ENCODE results near the gene TPST2. TPM values are rescaled to one million over a fixed set of nuclear protein-coding genes. Genes with fewer than 3 reads are reported as not detected.

The TPST2 gene
- total and polyA plus RNA-seq, 2 experiments from 2014 or later, result 35.1 to 58.3 TPM

DNA sequence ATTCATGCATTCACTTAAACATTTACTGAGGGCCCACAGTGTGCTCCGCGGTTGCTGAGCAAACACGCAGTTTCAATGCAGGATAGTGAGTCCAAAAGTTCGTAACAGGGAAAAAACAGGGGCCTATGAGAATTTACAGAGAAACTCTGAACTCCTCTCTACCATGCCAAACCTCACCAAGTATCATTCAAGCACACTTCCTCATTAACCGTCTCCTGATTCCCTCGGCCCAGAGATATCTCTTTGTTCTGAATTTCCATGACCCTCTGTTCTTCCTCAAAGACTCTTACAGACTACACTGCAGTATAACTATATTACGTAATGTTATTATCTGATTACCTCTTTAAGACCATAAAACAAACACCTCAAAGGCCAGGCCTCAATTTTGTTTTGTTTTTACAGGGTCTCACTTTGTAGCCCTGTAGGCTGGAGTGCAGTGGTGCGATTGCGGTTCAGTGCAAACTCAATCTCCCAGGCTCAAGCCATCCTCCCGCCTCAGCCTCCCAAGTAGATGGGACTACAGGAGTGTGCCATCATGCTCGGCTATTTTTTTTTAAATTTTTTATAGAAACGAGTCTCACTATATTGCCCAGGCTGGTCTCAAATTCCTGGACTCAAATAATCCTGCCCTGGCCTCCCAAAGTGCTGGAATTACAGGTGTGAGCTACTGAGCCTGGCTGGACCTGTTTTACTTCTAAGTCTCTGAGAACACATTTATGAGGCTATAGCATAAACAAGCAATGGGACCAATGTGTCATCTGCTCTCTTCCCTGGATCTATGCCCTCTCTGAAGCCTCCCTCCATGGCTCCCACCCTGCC lies 109.9 kb downstream of the TPST2 start:
- no peak overlapping the region for H2AFZ ChIP-seq
- H3K9me2 ChIP-seq (ENCODE audit: insufficient read depth), result no peaks in the 10 kb centered on the region
- no peaks in the 10 kb centered on the region for H3K27me3 ChIP-seq (replicated peaks; ENCODE audit: insufficient read depth)
- 88 to 90% methylated on average over 12 of the region's 12 CpGs for WGBS, 2 experiments (ENCODE audit: low coverage in 1 of 2, low lambda C conversion rate in 2 of 2, missing lambda C conversion rate in 2 of 2)
- H3K4me2 ChIP-seq (ENCODE audit: unreplicated experiment), result no peak overlapping the region
- DNase-seq, result no peak
- no peak overlapping the region for H3K9ac ChIP-seq
- no peak for TF ChIP-seq EZH2 (IDR thresholded peaks at IDR 0.05; ENCODE audit: insufficient read depth, poor library complexity, severe bottlenecking)
- TF ChIP-seq EZH2phosphoT487 (IDR thresholded peaks at IDR 0.05; ENCODE audit: insufficient read depth, low read depth), result no peak
- no peak overlapping the region for H3K27ac ChIP-seq
- H3F3A ChIP-seq (ENCODE audit: insufficient read depth), result no peaks in the 10 kb centered on the region; the same call in 1 of the 2 replicates
- H3K4me3 ChIP-seq, result no peak overlapping the region
- no peaks in the 10 kb centered on the region for H4K20me1 ChIP-seq (ENCODE audit: insufficient read depth)
- H3K36me3 ChIP-seq (ENCODE audit: low read depth), result no peaks in the 10 kb centered on the region
- H3K9me3 ChIP-seq (ENCODE audit: low read depth), result no peaks in the 10 kb centered on the region
- peaks cover 52% of the 10 kb centered on the region for H3K79me2 ChIP-seq (ENCODE audit: insufficient read depth)
- peaks cover 16% of the 10 kb centered on the region for H3K4me1 ChIP-seq (ENCODE audit: insufficient read depth)
- in situ Hi-C loops (cut with MboI), result no loop called here

DNA sequence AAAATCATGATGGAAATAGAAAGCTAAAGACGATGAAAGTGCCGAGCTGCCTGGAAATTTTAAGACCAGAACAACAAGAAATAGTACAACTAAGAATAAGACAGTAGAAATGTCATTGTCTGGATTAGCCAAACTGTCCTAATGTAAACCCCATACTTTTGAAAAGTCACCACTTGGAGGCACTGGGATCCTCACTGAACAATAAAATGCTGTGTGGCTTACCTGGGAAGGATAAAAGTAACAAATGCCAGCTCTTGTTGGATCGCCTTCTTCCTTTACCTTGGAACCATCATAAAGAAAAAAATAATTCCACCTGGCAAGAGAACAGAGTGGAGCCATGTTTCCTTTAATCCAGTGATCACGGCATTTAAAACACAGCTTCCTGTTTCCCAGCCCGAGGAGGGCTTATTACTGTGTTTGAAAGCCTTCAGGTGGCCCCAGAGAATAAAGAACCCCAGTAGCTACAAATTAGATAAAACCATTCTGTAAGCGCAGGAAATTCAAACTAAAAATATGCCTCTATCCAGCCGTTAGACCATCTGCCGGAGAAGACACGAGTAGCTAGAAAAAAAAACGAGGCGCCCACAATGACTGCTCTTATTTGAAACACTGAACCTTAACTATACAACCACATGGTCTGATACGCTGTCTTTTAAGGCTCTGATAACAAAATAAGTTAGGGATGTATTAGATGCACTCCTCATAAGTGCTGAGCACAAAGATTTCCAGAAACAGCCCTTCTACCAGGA lies 110.7 kb downstream of the TPST2 start:
- Histone ChIP-seq H3K4me1 (ENCODE audit: insufficient read depth) (peaks cover 9% of the 10 kb centered on the region), H3K4me3 (no peak overlapping the region), H3F3A (ENCODE audit: insufficient read depth) (no peaks in the 10 kb centered on the region), H3K27ac (no peak overlapping the region), H2AFZ (no peak overlapping the region), H4K20me1 (ENCODE audit: insufficient read depth) (no peaks in the 10 kb centered on the region), H3K9me2 (ENCODE audit: insufficient read depth) (no peaks in the 10 kb centered on the region), H3K9me3 (ENCODE audit: low read depth) (no peaks in the 10 kb centered on the region), H3K9ac (no peak overlapping the region), H3K27me3 (replicated peaks; ENCODE audit: insufficient read depth) (no peaks in the 10 kb centered on the region), H3K36me3 (ENCODE audit: low read depth) (no peaks in the 10 kb centered on the region), H3K79me2 (ENCODE audit: insufficient read depth) (peaks cover 47% of the 10 kb centered on the region), H3K4me2 (ENCODE audit: unreplicated experiment) (no peak overlapping the region)
- WGBS, 2 experiments (ENCODE audit: low coverage in 1 of 2, low lambda C conversion rate in 2 of 2, missing lambda C conversion rate in 2 of 2), result 75 to 76% methylated on average over 12 of the region's 12 CpGs
- in situ Hi-C loops (cut with MboI), result no loop called here
- no peak for DNase-seq
- no peak for TF ChIP-seq EZH2 (IDR thresholded peaks at IDR 0.05; ENCODE audit: insufficient read depth, poor library complexity, severe bottlenecking)
- no peak for TF ChIP-seq EZH2phosphoT487 (IDR thresholded peaks at IDR 0.05; ENCODE audit: insufficient read depth, low read depth)

DNA sequence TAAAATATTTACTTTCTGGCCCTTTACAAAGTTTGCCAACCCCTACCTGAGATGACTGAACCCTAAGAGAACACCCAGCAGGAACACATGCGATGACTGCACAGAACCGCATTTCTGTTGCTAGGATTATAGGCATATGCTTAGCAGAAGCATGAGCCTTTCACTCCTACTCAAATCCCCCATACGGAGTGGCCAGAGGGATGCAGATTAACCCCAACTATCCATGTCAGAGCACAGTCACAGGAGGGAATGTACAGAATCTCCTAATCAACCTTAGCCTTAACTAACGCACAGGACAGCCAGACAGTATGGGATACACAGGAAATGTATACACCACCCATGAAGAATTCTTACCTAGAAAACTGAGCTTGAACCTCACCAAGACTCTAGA lies 112.6 kb downstream of the TPST2 start:
- Histone ChIP-seq H3K4me3 (no peak overlapping the region), H3K27ac (no peak overlapping the region), H3K27me3 (replicated peaks; ENCODE audit: insufficient read depth) (no peaks in the 10 kb centered on the region), H3K4me1 (ENCODE audit: insufficient read depth) (peaks cover under 1% of the 10 kb centered on the region), H3K9ac (no peak overlapping the region), H3F3A (ENCODE audit: insufficient read depth) (peaks cover 1% of the 10 kb centered on the region; the same call in 1 of the 2 replicates), H3K36me3 (ENCODE audit: low read depth) (0 out of 2 replicates have a peak, but pooled peaks cover 5% of the 10 kb centered on the region), H4K20me1 (ENCODE audit: insufficient read depth) (no peaks in the 10 kb centered on the region), H3K4me2 (ENCODE audit: unreplicated experiment) (no peak overlapping the region), H2AFZ (no peak overlapping the region), H3K79me2 (ENCODE audit: insufficient read depth) (peaks cover 40% of the 10 kb centered on the region), H3K9me3 (ENCODE audit: low read depth) (no peaks in the 10 kb centered on the region), H3K9me2 (ENCODE audit: insufficient read depth) (no peaks in the 10 kb centered on the region)
- WGBS, 2 experiments (ENCODE audit: low coverage in 1 of 2, low lambda C conversion rate in 2 of 2, missing lambda C conversion rate in 2 of 2), result 32 to 35% methylated on average over 4 of the region's 4 CpGs
- in situ Hi-C loops (cut with MboI), result no loop called here
- no peak for DNase-seq
- TF ChIP-seq EZH2 (IDR thresholded peaks at IDR 0.05; ENCODE audit: insufficient read depth, poor library complexity, severe bottlenecking), result no peak
- TF ChIP-seq EZH2phosphoT487 (IDR thresholded peaks at IDR 0.05; ENCODE audit: insufficient read depth, low read depth), result no peak

DNA sequence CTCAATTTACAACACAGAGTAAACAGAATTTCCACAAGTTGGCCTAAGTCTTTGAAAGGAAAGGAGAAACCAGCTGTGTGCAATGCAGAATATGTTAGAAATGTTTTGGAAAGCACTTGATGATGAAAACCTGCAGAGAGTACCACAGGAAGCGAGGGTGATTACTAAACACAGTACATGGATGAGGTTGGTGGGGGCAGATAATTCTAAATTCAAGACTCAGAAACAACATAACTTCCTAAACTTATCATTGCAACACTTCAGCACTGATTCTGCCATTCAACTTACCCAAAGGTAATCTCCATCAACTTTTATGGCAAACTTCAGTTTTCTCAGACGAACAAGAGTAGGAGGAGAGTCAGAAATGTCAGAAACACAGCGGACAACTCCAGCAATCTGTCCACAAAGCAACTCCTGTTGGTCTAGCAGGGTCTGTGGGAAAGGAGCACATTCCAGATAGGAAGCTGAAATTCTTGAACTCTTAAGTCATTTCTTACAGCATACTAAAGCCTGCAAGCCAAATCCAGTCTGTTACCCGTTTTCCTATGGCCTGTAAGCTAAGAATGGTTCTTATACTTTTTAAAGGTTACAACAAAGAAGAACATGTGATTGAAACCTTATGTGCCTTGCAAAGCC lies 113.1 kb downstream of the TPST2 start:
- H3F3A ChIP-seq (ENCODE audit: insufficient read depth), result peaks cover 6% of the 10 kb centered on the region
- in situ Hi-C loops (cut with MboI), result no loop called here
- H3K9ac ChIP-seq, result no peak overlapping the region
- no peaks in the 10 kb centered on the region for H3K9me2 ChIP-seq (ENCODE audit: insufficient read depth)
- no peak overlapping the region for H3K4me3 ChIP-seq
- no peak for DNase-seq
- H3K4me2 ChIP-seq (ENCODE audit: unreplicated experiment), result no peak overlapping the region
- H3K36me3 ChIP-seq (ENCODE audit: low read depth), result 0 out of 2 replicates have a peak, but pooled peaks cover 5% of the 10 kb centered on the region
- H3K4me1 ChIP-seq (ENCODE audit: insufficient read depth), result peaks cover under 1% of the 10 kb centered on the region; the same call in 1 of the 2 replicates
- H4K20me1 ChIP-seq (ENCODE audit: insufficient read depth), result no peaks in the 10 kb centered on the region
- no peaks in the 10 kb centered on the region for H3K9me3 ChIP-seq (ENCODE audit: low read depth)
- no peak overlapping the region for H2AFZ ChIP-seq
- TF ChIP-seq EZH2phosphoT487 (IDR thresholded peaks at IDR 0.05; ENCODE audit: insufficient read depth, low read depth), result no peak
- no peak for TF ChIP-seq EZH2 (IDR thresholded peaks at IDR 0.05; ENCODE audit: insufficient read depth, poor library complexity, severe bottlenecking)
- H3K79me2 ChIP-seq (ENCODE audit: insufficient read depth), result peaks cover 35% of the 10 kb centered on the region
- H3K27me3 ChIP-seq (replicated peaks; ENCODE audit: insufficient read depth), result no peaks in the 10 kb centered on the region
- 87 to 88% methylated on average over 4 of the region's 4 CpGs for WGBS, 2 experiments (ENCODE audit: low coverage in 1 of 2, low lambda C conversion rate in 2 of 2, missing lambda C conversion rate in 2 of 2)
- H3K27ac ChIP-seq, result no peak overlapping the region

Measured in GM23248 (cell line).